IPS-18c (cell line): ENCODE data around the gene RGS17.

ENCODE experiments used
- H3K4me3 ChIP-seq: 2 replicates; pipeline ENCODE4 v1.7.0; 2013; ENCODE audit warnings: low read depth, mild to moderate bottlenecking, low read length, moderate library complexity; ENCODE audit not compliant: insufficient read depth
- H3K9me3 ChIP-seq: one replicate; pipeline ENCODE4 v1.6.1; 2013; ENCODE audit warnings: mild to moderate bottlenecking, low read length, moderate library complexity; ENCODE audit not compliant: control insufficient read depth, insufficient read depth

Gene RGS17

GRCh38 chr6:153096792-153097191 lies 34.3 kb downstream of the RGS17 start:
- no peak overlapping the region for H3K4me3 ChIP-seq

GRCh38 chr6:153096031-153096430 lies 35.1 kb downstream of the RGS17 start:
- Histone ChIP-seq H3K9me3 (no peaks in the 10 kb centered on the region), H3K4me3 (no peak overlapping the region)

More at GRCh38 chr6:153096792-153097191, 34.3 kb downstream of the RGS17 start:
- no peaks in the 10 kb centered on the region for H3K9me3 ChIP-seq

- H3K9me3 ChIP-seq: no peaks in the 10 kb centered on the region
- H3K4me3 ChIP-seq: no peak overlapping the region
Measured at GRCh38 chr6:153092082-153093013, 38.7 kb downstream of the RGS17 start.

- Histone ChIP-seq H3K9me3 (no peaks in the 10 kb centered on the region), H3K4me3 (no peak overlapping the region)
Measured at GRCh38 chr6:153090241-153090930, 40.7 kb downstream of the RGS17 start.

- no peaks in the 10 kb centered on the region for H3K9me3 ChIP-seq
- H3K4me3 ChIP-seq: no peak overlapping the region
Measured at GRCh38 chr6:153088796-153089195, 42.3 kb downstream of the RGS17 start.

- Histone ChIP-seq H3K4me3 (no peak overlapping the region), H3K9me3 (no peaks in the 10 kb centered on the region)
Measured at GRCh38 chr6:153087436-153087835, 43.6 kb downstream of the RGS17 start.

- H3K4me3 ChIP-seq: no peak overlapping the region
- no peaks in the 10 kb centered on the region for H3K9me3 ChIP-seq
Measured at GRCh38 chr6:153086225-153086990, 44.7 kb downstream of the RGS17 start.

GRCh38 chr6:153085239-153085638 lies 45.8 kb downstream of the RGS17 start:
- Histone ChIP-seq H3K9me3 (no peaks in the 10 kb centered on the region), H3K4me3 (no peak overlapping the region)

- Histone ChIP-seq H3K9me3 (no peaks in the 10 kb centered on the region), H3K4me3 (no peak overlapping the region)
Measured at GRCh38 chr6:153084393-153084792, 46.7 kb downstream of the RGS17 start.

- H3K9me3 ChIP-seq: no peaks in the 10 kb centered on the region
- no peak overlapping the region for H3K4me3 ChIP-seq
Measured at GRCh38 chr6:153083869-153084268, 47.2 kb downstream of the RGS17 start.

GRCh38 chr6:153081914-153082313 lies 49.2 kb downstream of the RGS17 start:
- no peaks in the 10 kb centered on the region for H3K9me3 ChIP-seq
- no peak overlapping the region for H3K4me3 ChIP-seq

- Histone ChIP-seq H3K4me3 (no peak overlapping the region), H3K9me3 (no peaks in the 10 kb centered on the region)
Measured at GRCh38 chr6:153076431-153076830, 54.7 kb downstream of the RGS17 start.

- Histone ChIP-seq H3K4me3 (no peak overlapping the region), H3K9me3 (no peaks in the 10 kb centered on the region)
Measured at GRCh38 chr6:153074761-153075160, 56.3 kb downstream of the RGS17 start.

- no peaks in the 10 kb centered on the region for H3K9me3 ChIP-seq
- H3K4me3 ChIP-seq: no peak overlapping the region
Measured at GRCh38 chr6:153073841-153074240, 57.2 kb downstream of the RGS17 start.

- no peaks in the 10 kb centered on the region for H3K9me3 ChIP-seq
Measured at GRCh38 chr6:153070756-153071155, 60.3 kb downstream of the RGS17 start.

GRCh38 chr6:153069897-153070296 lies 61.2 kb downstream of the RGS17 start:
- Histone ChIP-seq H3K9me3 (no peaks in the 10 kb centered on the region), H3K4me3 (no peak overlapping the region)

More at GRCh38 chr6:153070756-153071155, 60.3 kb downstream of the RGS17 start:
- no peak overlapping the region for H3K4me3 ChIP-seq

GRCh38 chr6:153065222-153065621 lies 65.9 kb downstream of the RGS17 start:
- no peak overlapping the region for H3K4me3 ChIP-seq
- no peaks in the 10 kb centered on the region for H3K9me3 ChIP-seq
